WTC11 (cell line): ENCODE data around the gene SMCO2.

ENCODE experiments used
- ATF3 ChIP-seq: sonication (generic); formaldehyde crosslinking; conservative IDR thresholded peaks from 2 replicates; pipeline ENCODE4 v1.8.1; 2022; ENCODE audit warnings: mild to moderate bottlenecking, missing genetic modification reagents
- CREB1 ChIP-seq: sonication (generic); formaldehyde crosslinking; IDR thresholded peaks from 2 replicates; pipeline ENCODE4 v1.8.0; 2023; ENCODE audit warnings: mild to moderate bottlenecking, missing genetic modification reagents
- CREM ChIP-seq: sonication (generic); formaldehyde crosslinking; IDR thresholded peaks from 2 replicates; pipeline ENCODE4 v1.8.1; 2022; ENCODE audit warnings: mild to moderate bottlenecking, missing genetic modification reagents, moderate library complexity
- E2F4 ChIP-seq: sonication (generic); formaldehyde crosslinking; IDR thresholded peaks from 2 replicates; pipeline ENCODE4 v1.8.1; 2022; ENCODE audit warnings: low read depth, mild to moderate bottlenecking, moderate library complexity, missing genetic modification reagents, borderline replicate concordance
- ESRRA ChIP-seq: sonication (generic); formaldehyde crosslinking; IDR thresholded peaks from 2 replicates; pipeline ENCODE4 v1.8.1; 2022; ENCODE audit warnings: mild to moderate bottlenecking, missing genetic modification reagents, borderline replicate concordance
- KAT7 ChIP-seq: sonication (generic); formaldehyde crosslinking; IDR thresholded peaks from 2 replicates; pipeline ENCODE4 v1.8.1; 2023; ENCODE audit warnings: missing genetic modification reagents, mild to moderate bottlenecking, borderline replicate concordance
- MAX ChIP-seq: sonication (generic); formaldehyde crosslinking; IDR thresholded peaks from 2 replicates; pipeline ENCODE4 v1.8.0; 2022; ENCODE audit warnings: mild to moderate bottlenecking, missing genetic modification reagents
- ZBTB21 ChIP-seq: sonication (generic); formaldehyde crosslinking; IDR thresholded peaks from 2 replicates; pipeline ENCODE4 v1.8.1; 2023; ENCODE audit warnings: mild to moderate bottlenecking, missing genetic modification reagents, borderline replicate concordance
- ZNF263 ChIP-seq: sonication (generic); formaldehyde crosslinking; IDR thresholded peaks from 2 replicates; pipeline ENCODE4 v1.8.1; 2022; ENCODE audit warnings: low read depth, mild to moderate bottlenecking, moderate library complexity, missing genetic modification reagents
- ZNF416 ChIP-seq: fragments of 250-450 bp; sonication (Bioruptor Pico); IDR thresholded peaks from 2 replicates; pipeline ENCODE4 v1.9.0; 2021; ENCODE audit warnings: mild to moderate bottlenecking, inconsistent platforms
- TF ChIP-seq, protein P1 (sequence below): fragments of 200-600 bp; IDR thresholded peaks from 2 replicates; pipeline ENCODE4 v1.8.0; 2022; ENCODE audit warnings: antibody characterized with exemption
- TF ChIP-seq, protein P2 (sequence below): sonication (generic); formaldehyde crosslinking; IDR thresholded peaks from 2 replicates; pipeline ENCODE4 v1.8.1; 2022; ENCODE audit warnings: mild to moderate bottlenecking, missing genetic modification reagents, moderate library complexity, borderline replicate concordance
- TF ChIP-seq, protein P3 (sequence below): sonication (generic); formaldehyde crosslinking; IDR thresholded peaks from 2 replicates; pipeline ENCODE4 v1.8.1; 2023; ENCODE audit warnings: mild to moderate bottlenecking, missing genetic modification reagents, moderate library complexity

- no peak for TF ChIP-seq ZBTB21 (CRISPR knock-in tag)
- TF ChIP-seq CREB1 (CRISPR knock-in tag): no peak
- no peak for TF ChIP-seq KAT7 (CRISPR knock-in tag)
- TF ChIP-seq, protein P1, sequence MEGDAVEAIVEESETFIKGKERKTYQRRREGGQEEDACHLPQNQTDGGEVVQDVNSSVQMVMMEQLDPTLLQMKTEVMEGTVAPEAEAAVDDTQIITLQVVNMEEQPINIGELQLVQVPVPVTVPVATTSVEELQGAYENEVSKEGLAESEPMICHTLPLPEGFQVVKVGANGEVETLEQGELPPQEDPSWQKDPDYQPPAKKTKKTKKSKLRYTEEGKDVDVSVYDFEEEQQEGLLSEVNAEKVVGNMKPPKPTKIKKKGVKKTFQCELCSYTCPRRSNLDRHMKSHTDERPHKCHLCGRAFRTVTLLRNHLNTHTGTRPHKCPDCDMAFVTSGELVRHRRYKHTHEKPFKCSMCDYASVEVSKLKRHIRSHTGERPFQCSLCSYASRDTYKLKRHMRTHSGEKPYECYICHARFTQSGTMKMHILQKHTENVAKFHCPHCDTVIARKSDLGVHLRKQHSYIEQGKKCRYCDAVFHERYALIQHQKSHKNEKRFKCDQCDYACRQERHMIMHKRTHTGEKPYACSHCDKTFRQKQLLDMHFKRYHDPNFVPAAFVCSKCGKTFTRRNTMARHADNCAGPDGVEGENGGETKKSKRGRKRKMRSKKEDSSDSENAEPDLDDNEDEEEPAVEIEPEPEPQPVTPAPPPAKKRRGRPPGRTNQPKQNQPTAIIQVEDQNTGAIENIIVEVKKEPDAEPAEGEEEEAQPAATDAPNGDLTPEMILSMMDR: no peak
- TF ChIP-seq E2F4 (CRISPR knock-in tag): no peak
- no peak for TF ChIP-seq ZNF263 (CRISPR knock-in tag)
- TF ChIP-seq, protein P2, sequence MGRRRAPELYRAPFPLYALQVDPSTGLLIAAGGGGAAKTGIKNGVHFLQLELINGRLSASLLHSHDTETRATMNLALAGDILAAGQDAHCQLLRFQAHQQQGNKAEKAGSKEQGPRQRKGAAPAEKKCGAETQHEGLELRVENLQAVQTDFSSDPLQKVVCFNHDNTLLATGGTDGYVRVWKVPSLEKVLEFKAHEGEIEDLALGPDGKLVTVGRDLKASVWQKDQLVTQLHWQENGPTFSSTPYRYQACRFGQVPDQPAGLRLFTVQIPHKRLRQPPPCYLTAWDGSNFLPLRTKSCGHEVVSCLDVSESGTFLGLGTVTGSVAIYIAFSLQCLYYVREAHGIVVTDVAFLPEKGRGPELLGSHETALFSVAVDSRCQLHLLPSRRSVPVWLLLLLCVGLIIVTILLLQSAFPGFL: no peak
- TF ChIP-seq, protein P3, sequence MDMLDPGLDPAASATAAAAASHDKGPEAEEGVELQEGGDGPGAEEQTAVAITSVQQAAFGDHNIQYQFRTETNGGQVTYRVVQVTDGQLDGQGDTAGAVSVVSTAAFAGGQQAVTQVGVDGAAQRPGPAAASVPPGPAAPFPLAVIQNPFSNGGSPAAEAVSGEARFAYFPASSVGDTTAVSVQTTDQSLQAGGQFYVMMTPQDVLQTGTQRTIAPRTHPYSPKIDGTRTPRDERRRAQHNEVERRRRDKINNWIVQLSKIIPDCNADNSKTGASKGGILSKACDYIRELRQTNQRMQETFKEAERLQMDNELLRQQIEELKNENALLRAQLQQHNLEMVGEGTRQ (CRISPR knock-in tag): no peak
- TF ChIP-seq MAX (CRISPR knock-in tag): no peak
- TF ChIP-seq ZNF416 (CRISPR knock-in tag): no peak
- no peak for TF ChIP-seq ATF3 (CRISPR knock-in tag)
- no peak for TF ChIP-seq CREM (CRISPR knock-in tag)
- no peak for TF ChIP-seq ESRRA (CRISPR knock-in tag)
These were observed 91.5 kb downstream of the SMCO2 start for GRCh38 chr12:27537855-27538675.
